Measurements from ENCODE around the gene CORO2B. TPM values are rescaled to one million over a fixed set of nuclear protein-coding genes. Genes with fewer than 3 reads are reported as not detected.

CORO2B gene
- total and polyA plus RNA-seq, 9 of the 15 experiments (the other 6 are each of a cell fraction or from before 2014, with no cell fraction given) = not detected

- Histone ChIP-seq H3K4me2 (ENCODE audit: insufficient read depth, low read length) (no peak overlapping the region), H2AFZ (ENCODE audit: low read depth, low read length) (no peak overlapping the region), H3K79me2 (ENCODE audit: control insufficient read depth, insufficient read depth, low read length) (no peaks in the 10 kb centered on the region), H3K9me1 (ENCODE audit: control insufficient read depth, insufficient read depth, low read length) (no peaks in the 10 kb centered on the region), H3K9ac (ENCODE audit: insufficient read depth in 1 of 2, low read depth in 2 of 2, low read length in 2 of 2) (no peak overlapping the region), H3K4me3 (no peak overlapping the region), H3K4me1 (replicated peaks in 1 of 2; ENCODE audit: control insufficient read depth in 2 of 2, insufficient read depth in 2 of 2, low read length in 2 of 2) (peaks cover 0 to 3% of the 10 kb centered on the region in 2 experiments; a peak in 3 of 5 replicates), H3K9me3 (replicated peaks; ENCODE audit: control insufficient read depth, insufficient read depth, low read depth, low read length) (no peaks in the 10 kb centered on the region), H3K36me3 (ENCODE audit: control insufficient read depth, insufficient read depth, low read length) (no peaks in the 10 kb centered on the region), H3K27ac (ENCODE audit: extremely low read depth, low read depth, low read length) (no peak overlapping the region), H4K20me1 (replicated peaks; ENCODE audit: control insufficient read depth, insufficient read depth, low read length) (peaks cover 3% of the 10 kb centered on the region; the same call in 1 of the 2 replicates), H3K27me3 (ENCODE audit: control insufficient read depth in 2 of 2, insufficient read depth in 2 of 2, low read length in 2 of 2) (peaks cover 0 to 31% of the 10 kb centered on the region in 2 experiments; a peak in 3 of 5 replicates)
- BruUV-seq (replicated peaks) = no TSS peak
- ATAC-seq (no peak), DNase-seq (ENCODE audit: extremely low read depth in 1 of 4, low spot score in 3 of 4) (no peak), FAIRE-seq (no peak)
- in situ Hi-C loops (cut with MboI) (no loop called here), intact Hi-C loops (cut with micrococcal nuclease) (no loop called here)
- ChIA-PET POLR2A (interaction anchor here (0.6 to 1.0 kb wide), 3 partner anchors 13 to 106 kb away, joined by 3 read pairs; no protein-coding TSS in a partner anchor), CTCF (ENCODE audit: low intra/inter-chr PET ratio) (no interaction called here)
- WGBS (ENCODE audit: insufficient coverage, low coverage, missing lambda C conversion rate) = 2% methylated on average over 11 of the region's 11 CpGs
- no peak for TF ChIP-seq EP400 (IDR thresholded peaks at IDR 0.05)
- TF ChIP-seq ZNF133 (CRISPR knock-in tag; IDR thresholded peaks at IDR 0.05) = no peak
- no peak for TF ChIP-seq KDM5B (IDR thresholded peaks at IDR 0.05; ENCODE audit: insufficient replicate concordance, low read depth, low read length)
- TF ChIP-seq IFI16 (CRISPR knock-in tag; IDR thresholded peaks at IDR 0.05) = no peak
- TF ChIP-seq BACH1 (tag; IDR thresholded peaks at IDR 0.05) = no peak
- TF ChIP-seq, protein P1, sequence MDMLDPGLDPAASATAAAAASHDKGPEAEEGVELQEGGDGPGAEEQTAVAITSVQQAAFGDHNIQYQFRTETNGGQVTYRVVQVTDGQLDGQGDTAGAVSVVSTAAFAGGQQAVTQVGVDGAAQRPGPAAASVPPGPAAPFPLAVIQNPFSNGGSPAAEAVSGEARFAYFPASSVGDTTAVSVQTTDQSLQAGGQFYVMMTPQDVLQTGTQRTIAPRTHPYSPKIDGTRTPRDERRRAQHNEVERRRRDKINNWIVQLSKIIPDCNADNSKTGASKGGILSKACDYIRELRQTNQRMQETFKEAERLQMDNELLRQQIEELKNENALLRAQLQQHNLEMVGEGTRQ (CRISPR knock-in tag; IDR thresholded peaks at IDR 0.05) = no peak
- TF ChIP-seq RBM22 (IDR thresholded peaks at IDR 0.05; ENCODE audit: low read depth, low read length, poor library complexity, severe bottlenecking) = no peak
- TF ChIP-seq MBD2 (IDR thresholded peaks at IDR 0.05; ENCODE audit: borderline replicate concordance, low read depth) = no peak
- TF ChIP-seq TSHZ1 (CRISPR knock-in tag; IDR thresholded peaks at IDR 0.05) = no peak
- TF ChIP-seq ZC3H11A (IDR thresholded peaks at IDR 0.05; ENCODE audit: low read depth, low read length) = no peak
- TF ChIP-seq FOXJ2 (tag; IDR thresholded peaks at IDR 0.05) = no peak
- TF ChIP-seq SLC30A9 (CRISPR knock-in tag; IDR thresholded peaks at IDR 0.05) = no peak
- TF ChIP-seq GTF2B (IDR thresholded peaks at IDR 0.05; ENCODE audit: extremely low read depth, insufficient read length) = no peak
- no peak for TF ChIP-seq ZNF280A (IDR thresholded peaks at IDR 0.05; ENCODE audit: low read depth, partially characterized antibody)
Observed at GRCh38 chr15:68706931-68707330, 128.1 kb downstream of the CORO2B start.

All from K562 (cell line).